Chondrocyte (in vitro differentiated cells): Measurements from ENCODE around the gene RTN4RL2. TPM values are rescaled to one million over a fixed set of nuclear protein-coding genes. Genes with fewer than 3 reads are reported as not detected.

Experiments
- DNase-seq: peaks from one replicate; pipeline ENCODE4 v3.0.0; 2021; ENCODE audit warnings: mixed read lengths, low spot score
- H3K27ac Mint-ChIP-seq: one replicate; pipeline ENCODE4 v1.8.0; 2021; ENCODE audit warnings: mild to moderate bottlenecking, moderate library complexity, mixed read lengths; ENCODE audit not compliant: unreplicated experiment
- H3K27me3 Mint-ChIP-seq: 2 replicates; pipeline ENCODE4 v1.8.0; 2021; ENCODE audit warnings: low read depth, mixed read lengths
- H3K36me3 Mint-ChIP-seq: 2 replicates; pipeline ENCODE4 v1.8.0; 2021; ENCODE audit warnings: low read depth, mixed read lengths
- H3K4me1 Mint-ChIP-seq: 2 replicates; pipeline ENCODE4 v1.8.0; 2021; ENCODE audit warnings: low read depth, mild to moderate bottlenecking, mixed read lengths
- H3K4me3 Mint-ChIP-seq: one replicate; pipeline ENCODE4 v1.8.0; 2021; ENCODE audit warnings: mild to moderate bottlenecking, moderate library complexity, mixed read lengths; ENCODE audit not compliant: unreplicated experiment
- H3K9me3 Mint-ChIP-seq: 2 replicates; pipeline ENCODE4 v1.8.0; 2021; ENCODE audit warnings: low read depth, mixed read lengths
- CTCF ChIP-seq: fragments of 200-600 bp; sonication (generic); IDR thresholded peaks from 2 replicates; pipeline ENCODE4 v1.5.0; 2021; ENCODE audit warnings: antibody characterized with exemption, mild to moderate bottlenecking, moderate library complexity
- total RNA-seq: library from RNA; stranded (reverse); gene quantifications from 3 replicates; pipeline ENCODE4 v1.2.1, GENCODE V29; 2021

Gene RTN4RL2
- total RNA-seq, 1 donor from 2014 or later, result 0.57 TPM

GRCh38 chr11:57500515-57500914 is 40.2 kb downstream of the RTN4RL2 start:
- DNase-seq, result no peak
- Mint-ChIP-seq H3K4me3 (no peak overlapping the region), H3K9me3 (no peaks in the 10 kb centered on the region), H3K27ac (no peak overlapping the region), H3K4me1 (peaks cover 11% of the 10 kb centered on the region), H3K27me3 (no peaks in the 10 kb centered on the region), H3K36me3 (peaks cover 2% of the 10 kb centered on the region)
- no peak for TF ChIP-seq CTCF

- H3K4me1 Mint-ChIP-seq, result peaks cover 11% of the 10 kb centered on the region
- no peak overlapping the region for H3K4me3 Mint-ChIP-seq
- DNase-seq, result no peak
- peaks cover under 1% of the 10 kb centered on the region for H3K36me3 Mint-ChIP-seq
- no peak for TF ChIP-seq CTCF
- no peak overlapping the region for H3K27ac Mint-ChIP-seq
- H3K9me3 Mint-ChIP-seq, result no peaks in the 10 kb centered on the region
- no peaks in the 10 kb centered on the region for H3K27me3 Mint-ChIP-seq
Observed at GRCh38 chr11:57500926-57501325, 40.6 kb downstream of the RTN4RL2 start.

- Mint-ChIP-seq H3K27me3 (no peaks in the 10 kb centered on the region), H3K36me3 (no peaks in the 10 kb centered on the region), H3K4me3 (no peak overlapping the region), H3K27ac (no peak overlapping the region), H3K4me1 (peaks cover 11% of the 10 kb centered on the region), H3K9me3 (no peaks in the 10 kb centered on the region)
- DNase-seq, result no peak
- TF ChIP-seq CTCF, result no peak
Observed at GRCh38 chr11:57501953-57502352, 41.6 kb downstream of the RTN4RL2 start.

GRCh38 chr11:57502376-57502775 is 42.0 kb downstream of the RTN4RL2 start:
- Mint-ChIP-seq H3K27me3 (no peaks in the 10 kb centered on the region), H3K9me3 (no peaks in the 10 kb centered on the region), H3K36me3 (no peaks in the 10 kb centered on the region), H3K4me3 (no peak overlapping the region), H3K4me1 (peaks cover 11% of the 10 kb centered on the region), H3K27ac (no peak overlapping the region)
- no peak for DNase-seq
- no peak for TF ChIP-seq CTCF

GRCh38 chr11:57502870-57503269 is 42.5 kb downstream of the RTN4RL2 start:
- H3K4me1 Mint-ChIP-seq, result peaks cover 11% of the 10 kb centered on the region
- H3K36me3 Mint-ChIP-seq, result no peaks in the 10 kb centered on the region
- H3K27ac Mint-ChIP-seq, result no peak overlapping the region
- no peak for TF ChIP-seq CTCF
- H3K4me3 Mint-ChIP-seq, result no peak overlapping the region
- H3K9me3 Mint-ChIP-seq, result no peaks in the 10 kb centered on the region
- no peaks in the 10 kb centered on the region for H3K27me3 Mint-ChIP-seq
- DNase-seq, result no peak
